Measurements from ENCODE around the gene SYT2. TPM values are rescaled to one million over a fixed set of nuclear protein-coding genes. Genes with fewer than 3 reads are reported as not detected.

Gene SYT2
- total and polyA plus RNA-seq, 4 donors, result 0.01 to 0.23 (median 0.03) TPM

- no peak for TF ChIP-seq CTCF (IDR thresholded peaks at IDR 0.05; ENCODE audit: control extremely low read depth, extremely low read depth)
- peaks cover 2 to 25% (median 13%) of the 10 kb centered on the region in 4 donors for H3K36me3 ChIP-seq (ENCODE audit: control insufficient read depth in 4 of 4, insufficient read depth in 4 of 4, low read length in 4 of 4)
- no peaks in the 10 kb centered on the region for H3K27me3 ChIP-seq (ENCODE audit: control insufficient read depth in 3 of 3, insufficient read depth in 3 of 3, low read length in 2 of 3)
- H3K4me1 ChIP-seq (ENCODE audit: control insufficient read depth in 5 of 5, insufficient read depth in 5 of 5, low read length in 5 of 5), result peaks cover 0 to 32% (median 4%) of the 10 kb centered on the region in 5 donors
- no peak for DNase-seq
- no peak overlapping the region for H3K9ac ChIP-seq (ENCODE audit: insufficient read depth in 1 of 2, low read length in 2 of 2)
- no peaks in the 10 kb centered on the region for H3K9me3 ChIP-seq (ENCODE audit: control insufficient read depth in 4 of 4, insufficient read depth in 3 of 4, low read length in 3 of 4)
- H3K4me3 ChIP-seq, result no peak overlapping the region
- no peak for ATAC-seq (ENCODE audit: insufficient read depth, low FRiP score)
- WGBS, 2 donors, result 78 to 84% methylated on average over 2 of the region's 2 CpGs
- H3K27ac ChIP-seq (ENCODE audit: low read depth in 1 of 2, low read length in 1 of 2), result peak overlapping the region in 1 of 2 donors; percentile 55
Observed at GRCh38 chr1:202568410-202568809, 141.8 kb downstream of the SYT2 start.

- no peak for TF ChIP-seq CTCF (IDR thresholded peaks at IDR 0.05; ENCODE audit: control extremely low read depth, extremely low read depth)
- Histone ChIP-seq H3K27ac (ENCODE audit: low read depth in 1 of 2, low read length in 1 of 2) (peak overlapping the region in 1 of 2 donors; percentile 55), H3K4me3 (no peak overlapping the region), H3K36me3 (ENCODE audit: control insufficient read depth in 4 of 4, insufficient read depth in 4 of 4, low read length in 4 of 4) (peaks cover 3 to 22% (median 12%) of the 10 kb centered on the region in 4 donors), H3K4me1 (ENCODE audit: control insufficient read depth in 5 of 5, insufficient read depth in 5 of 5, low read length in 5 of 5) (peaks cover 0 to 32% (median 4%) of the 10 kb centered on the region in 5 donors), H3K9ac (ENCODE audit: insufficient read depth in 1 of 2, low read length in 2 of 2) (peak overlapping the region in 1 of 2 donors; percentile 27), H3K9me3 (ENCODE audit: control insufficient read depth in 4 of 4, insufficient read depth in 3 of 4, low read length in 3 of 4) (no peaks in the 10 kb centered on the region), H3K27me3 (ENCODE audit: control insufficient read depth in 3 of 3, insufficient read depth in 3 of 3, low read length in 2 of 3) (no peaks in the 10 kb centered on the region)
- ATAC-seq (ENCODE audit: insufficient read depth, low FRiP score), result no peak
- WGBS, 2 donors, result 74 to 86% methylated on average over 4 of the region's 4 CpGs
- DNase-seq, result peak in 2 of 3 donors; percentile 64 to 73
Observed at GRCh38 chr1:202567738-202568137, 142.5 kb downstream of the SYT2 start.

GRCh38 chr1:202565890-202566602 lies 144.2 kb downstream of the SYT2 start:
- Histone ChIP-seq H3K9ac (ENCODE audit: insufficient read depth in 1 of 2, low read length in 2 of 2) (no peak overlapping the region), H3K9me3 (ENCODE audit: control insufficient read depth in 4 of 4, insufficient read depth in 3 of 4, low read length in 3 of 4) (no peaks in the 10 kb centered on the region), H3K27ac (ENCODE audit: low read depth in 1 of 2, low read length in 1 of 2) (peak overlapping the region in 1 of 2 donors; percentile 68), H3K4me3 (no peak overlapping the region), H3K36me3 (ENCODE audit: control insufficient read depth in 4 of 4, insufficient read depth in 4 of 4, low read length in 4 of 4) (peaks cover 3 to 21% (median 12%) of the 10 kb centered on the region in 4 donors), H3K4me1 (ENCODE audit: control insufficient read depth in 5 of 5, insufficient read depth in 5 of 5, low read length in 5 of 5) (peaks cover 0 to 38% (median 5%) of the 10 kb centered on the region in 5 donors), H3K27me3 (ENCODE audit: control insufficient read depth in 3 of 3, insufficient read depth in 3 of 3, low read length in 2 of 3) (no peaks in the 10 kb centered on the region)
- no peak for ATAC-seq (ENCODE audit: insufficient read depth, low FRiP score)
- WGBS, 2 donors, result 79 to 87% methylated on average over 2 of the region's 2 CpGs
- DNase-seq, result no peak
- TF ChIP-seq CTCF (IDR thresholded peaks at IDR 0.05; ENCODE audit: control extremely low read depth, extremely low read depth), result no peak

All from lung (tissue), 12 donors.